HUES48 (cell line): Measurements from ENCODE around the gene GOLGA8S.
A peak's percentile ranks its signal among the peaks of the same experiment; 100 is the strongest.
"Not testable (repeated sequence)": the region's sequence is repeated elsewhere in the genome, so short reads cannot be mapped to it uniquely, and the experiment has no call there.

Experiments
- H3K27ac ChIP-seq: one replicate; pipeline ENCODE4 v1.7.0; 2013; ENCODE audit warnings: low read depth, low read length, inconsistent platforms
- H3K27me3 ChIP-seq: 2 replicates; pipeline ENCODE4 v1.6.1; 2013; ENCODE audit warnings: mild to moderate bottlenecking, low read length; ENCODE audit not compliant: control insufficient read depth, insufficient read depth
- H3K36me3 ChIP-seq: 2 replicates; pipeline ENCODE4 v1.6.1; 2013; ENCODE audit warnings: low read length; ENCODE audit not compliant: control insufficient read depth, insufficient read depth
- H3K4me1 ChIP-seq: 2 replicates; pipeline ENCODE4 v1.6.1; 2013; ENCODE audit warnings: mild to moderate bottlenecking, low read length; ENCODE audit not compliant: control insufficient read depth, insufficient read depth
- H3K4me3 ChIP-seq: 2 replicates; pipeline ENCODE4 v1.5.1; 2013; ENCODE audit warnings: mild to moderate bottlenecking, low read depth, low read length
- H3K9ac ChIP-seq: 2 replicates; pipeline ENCODE4 v1.6.1; 2013; ENCODE audit warnings: mild to moderate bottlenecking, low read depth, low read length, moderate library complexity
- H3K9me3 ChIP-seq: 2 replicates; pipeline ENCODE4 v1.6.1; 2013; ENCODE audit warnings: low read length; ENCODE audit not compliant: control insufficient read depth, insufficient read depth

GOLGA8S gene

GRCh38 chr15:23354448-23354847, at the start of gene GOLGA8S:
GOLGA8S (plus strand) TSS chr15:23354748; CDS start chr15:23354810, 62 bp downstream.
- not testable (repeated sequence) for H3K9ac ChIP-seq, H3K9me3 ChIP-seq, H3K27ac ChIP-seq, H3K36me3 ChIP-seq, H3K4me3 ChIP-seq, H3K27me3 ChIP-seq, H3K4me1 ChIP-seq

- Histone ChIP-seq H3K36me3 (peaks cover 17% of the 10 kb centered on the region), H3K4me3 (peak overlapping the region; percentile 32; the same call in 1 of the 2 replicates)
- not testable (repeated sequence) for H3K9me3 ChIP-seq, H3K4me1 ChIP-seq, H3K27me3 ChIP-seq, H3K9ac ChIP-seq, H3K27ac ChIP-seq
These were observed 49.7 kb upstream of the GOLGA8S start for GRCh38 chr15:23304805-23305204.

- not testable (repeated sequence) for H3K9ac ChIP-seq, H3K27me3 ChIP-seq, H3K4me1 ChIP-seq, H3K9me3 ChIP-seq, H3K4me3 ChIP-seq, H3K27ac ChIP-seq
- peaks cover 26% of the 10 kb centered on the region for H3K36me3 ChIP-seq
These were observed 48.6 kb upstream of the GOLGA8S start for GRCh38 chr15:23305921-23306320.

- H3K9ac ChIP-seq, H3K4me1 ChIP-seq, H3K9me3 ChIP-seq, H3K27ac ChIP-seq, H3K4me3 ChIP-seq, H3K27me3 ChIP-seq: not testable (repeated sequence)
- H3K36me3 ChIP-seq: peaks cover 32% of the 10 kb centered on the region
These were observed 43.3 kb upstream of the GOLGA8S start for GRCh38 chr15:23311233-23311632.

- not testable (repeated sequence) for H3K27me3 ChIP-seq, H3K4me3 ChIP-seq, H3K27ac ChIP-seq, H3K9me3 ChIP-seq, H3K4me1 ChIP-seq, H3K9ac ChIP-seq, H3K36me3 ChIP-seq
These were observed 20.5 kb upstream of the GOLGA8S start, which contains the start of gene GOLGA6L26 for GRCh38 chr15:23334096-23334495. GOLGA6L26 (minus strand) TSS chr15:23334196; CDS start chr15:23334135, 61 bp downstream.

- not testable (repeated sequence) for H3K27ac ChIP-seq, H3K4me1 ChIP-seq, H3K36me3 ChIP-seq, H3K9me3 ChIP-seq, H3K27me3 ChIP-seq, H3K4me3 ChIP-seq, H3K9ac ChIP-seq
These were observed 8.1 kb downstream of the GOLGA8S start for GRCh38 chr15:23362622-23363021.

- H3K27me3 ChIP-seq, H3K9ac ChIP-seq, H3K27ac ChIP-seq, H3K4me1 ChIP-seq, H3K9me3 ChIP-seq, H3K36me3 ChIP-seq, H3K4me3 ChIP-seq: not testable (repeated sequence)
These were observed 9.7 kb downstream of the GOLGA8S start for GRCh38 chr15:23364261-23364660.

- Histone ChIP-seq H3K36me3 (no peaks in the 10 kb centered on the region), H3K27me3 (no peaks in the 10 kb centered on the region), H3K27ac (no peak overlapping the region), H3K9ac (no peak overlapping the region), H3K4me3 (no peak overlapping the region), H3K9me3 (peaks cover 9% of the 10 kb centered on the region; the same call in 1 of the 2 replicates), H3K4me1 (no peaks in the 10 kb centered on the region)
These were observed 16.0 kb downstream of the GOLGA8S start for GRCh38 chr15:23370578-23370977.

GRCh38 chr15:23371134-23371533, 16.6 kb downstream of the GOLGA8S start:
- not testable (repeated sequence) for H3K27ac ChIP-seq, H3K4me1 ChIP-seq, H3K9ac ChIP-seq, H3K36me3 ChIP-seq, H3K4me3 ChIP-seq, H3K27me3 ChIP-seq
- peaks cover 12% of the 10 kb centered on the region; the same call in 1 of the 2 replicates for H3K9me3 ChIP-seq

GRCh38 chr15:23371868-23372267, 17.3 kb downstream of the GOLGA8S start:
- not testable (repeated sequence) for H3K27ac ChIP-seq

GRCh38 chr15:23372284-23372683, 17.7 kb downstream of the GOLGA8S start:
- Histone ChIP-seq H3K4me1 (no peaks in the 10 kb centered on the region), H3K4me3 (no peak overlapping the region), H3K27me3 (no peaks in the 10 kb centered on the region), H3K9ac (no peak overlapping the region), H3K9me3 (peaks cover 15% of the 10 kb centered on the region; the same call in 1 of the 2 replicates), H3K36me3 (no peaks in the 10 kb centered on the region), H3K27ac (no peak overlapping the region)

More at GRCh38 chr15:23371868-23372267, 17.3 kb downstream of the GOLGA8S start:
- H3K9me3 ChIP-seq: peaks cover 13% of the 10 kb centered on the region; the same call in 1 of the 2 replicates
- H3K4me1 ChIP-seq, H3K4me3 ChIP-seq, H3K36me3 ChIP-seq, H3K9ac ChIP-seq, H3K27me3 ChIP-seq: not testable (repeated sequence)
